GM12892 (cell line): ENCODE results near the gene PLEKHA8.

Experiments used
- POLR2A ChIP-seq: IDR thresholded peaks from 2 replicates; pipeline ENCODE4 v1.6.1; 2011; ENCODE audit warnings: low read depth, low read length, control low read depth
- POLR2AphosphoS5 ChIP-seq: IDR thresholded peaks from 2 replicates; pipeline ENCODE4 v1.6.1; 2011; ENCODE audit warnings: low read depth, low read length, control low read depth
- TAF1 ChIP-seq: IDR thresholded peaks from 2 replicates; pipeline ENCODE4 v1.6.1; 2011; ENCODE audit warnings: low read depth, mild to moderate bottlenecking, control low read depth, low read length, borderline replicate concordance

- TF ChIP-seq POLR2A = no peak
- no peak for TF ChIP-seq POLR2AphosphoS5
- no peak for TF ChIP-seq TAF1
These were observed 40.3 kb upstream of the PLEKHA8 start for GRCh38 chr7:29987811-29988317.
